ENCODE data around the gene MYO3A.

- TF ChIP-seq, protein P1, sequence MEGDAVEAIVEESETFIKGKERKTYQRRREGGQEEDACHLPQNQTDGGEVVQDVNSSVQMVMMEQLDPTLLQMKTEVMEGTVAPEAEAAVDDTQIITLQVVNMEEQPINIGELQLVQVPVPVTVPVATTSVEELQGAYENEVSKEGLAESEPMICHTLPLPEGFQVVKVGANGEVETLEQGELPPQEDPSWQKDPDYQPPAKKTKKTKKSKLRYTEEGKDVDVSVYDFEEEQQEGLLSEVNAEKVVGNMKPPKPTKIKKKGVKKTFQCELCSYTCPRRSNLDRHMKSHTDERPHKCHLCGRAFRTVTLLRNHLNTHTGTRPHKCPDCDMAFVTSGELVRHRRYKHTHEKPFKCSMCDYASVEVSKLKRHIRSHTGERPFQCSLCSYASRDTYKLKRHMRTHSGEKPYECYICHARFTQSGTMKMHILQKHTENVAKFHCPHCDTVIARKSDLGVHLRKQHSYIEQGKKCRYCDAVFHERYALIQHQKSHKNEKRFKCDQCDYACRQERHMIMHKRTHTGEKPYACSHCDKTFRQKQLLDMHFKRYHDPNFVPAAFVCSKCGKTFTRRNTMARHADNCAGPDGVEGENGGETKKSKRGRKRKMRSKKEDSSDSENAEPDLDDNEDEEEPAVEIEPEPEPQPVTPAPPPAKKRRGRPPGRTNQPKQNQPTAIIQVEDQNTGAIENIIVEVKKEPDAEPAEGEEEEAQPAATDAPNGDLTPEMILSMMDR (IDR thresholded peaks at IDR 0.05; ENCODE audit: insufficient read depth, low read depth, low read length): no peak
- no peak for TF ChIP-seq EZH2 (IDR thresholded peaks at IDR 0.05; ENCODE audit: insufficient read depth, low read length)
Observed at GRCh38 chr10:26022831-26023230, 88.8 kb downstream of the MYO3A start.
